H1 (cell line): ENCODE results near the gene PDE2A. TPM values are rescaled to one million over a fixed set of nuclear protein-coding genes. Genes with fewer than 3 reads are reported as not detected.

Source experiments
- CTCF ChIA-PET: fragments of 300-600 bp; sonication (Branson Sonifier 250); formaldehyde crosslinking; loops from one replicate; lab custom pipeline; 2021; ENCODE audit not compliant: partially characterized antibody; lab: Charles Lee
- POLR2A ChIA-PET: fragments of 300-600 bp; sonication (Branson Sonifier 250); formaldehyde crosslinking; loops from one replicate; lab custom pipeline; 2021; ENCODE audit warnings: inconsistent platforms; ENCODE audit not compliant: partially characterized antibody; lab: Charles Lee
- DNase-seq, 2 experiments: peaks; one replicate each; pipeline versions ENCODE4 v3.0.0 to v3.0.0-alpha.2; 2010 to 2022; ENCODE audit warnings: low spot score in 2 of 2, low read depth in 1 of 2, mixed read lengths in 1 of 2
- FAIRE-seq: peaks from 2 replicates; lab custom pipeline; 2011; peaks lifted over from hg19 to GRCh38; lab: Jason Lieb, UNC
- H2AFZ ChIP-seq: 2 replicates; pipeline ENCODE4 v1.8.1; 2012; ENCODE audit warnings: low read length, inconsistent platforms
- H2AK5ac ChIP-seq: 2 replicates; pipeline ENCODE4 v1.6.1; 2013; ENCODE audit warnings: low read depth, low read length
- H2BK120ac ChIP-seq: replicated peaks from 2 replicates; pipeline ENCODE3; 2013; ENCODE audit warnings: low read depth, low read length, inconsistent platforms
- H2BK12ac ChIP-seq: 2 replicates; pipeline ENCODE4 v1.6.1; 2013; ENCODE audit warnings: low read depth, low read length
- H2BK15ac ChIP-seq: 2 replicates; pipeline ENCODE4 v1.6.1; 2013; ENCODE audit warnings: low read length
- H2BK20ac ChIP-seq: 2 replicates; pipeline ENCODE4 v1.6.1; 2013; ENCODE audit warnings: low read length
- H2BK5ac ChIP-seq: 2 replicates; pipeline ENCODE4 v1.6.1; 2013; ENCODE audit warnings: low read depth, low read length
- H3K14ac ChIP-seq: 2 replicates; pipeline ENCODE4 v1.6.1; 2013; ENCODE audit warnings: inconsistent platforms; ENCODE audit not compliant: insufficient read length
- H3K18ac ChIP-seq: 2 replicates; pipeline ENCODE4 v1.6.1; 2013; ENCODE audit warnings: low read length; ENCODE audit errors: extremely low read depth
- H3K23ac ChIP-seq: 2 replicates; pipeline ENCODE4 v1.6.1; 2013; ENCODE audit warnings: inconsistent platforms; ENCODE audit not compliant: insufficient read length
- H3K23me2 ChIP-seq: 2 replicates; pipeline ENCODE4 v1.6.1; 2013; ENCODE audit warnings: low read depth, low read length
- H3K27ac ChIP-seq: 2 replicates; pipeline ENCODE4 v1.6.1; 2011; ENCODE audit warnings: low read depth, low read length, inconsistent platforms
- H3K27me3 ChIP-seq, 4 experiments: replicated peaks in 1 of 4; 1 replicate in 1 of 4; 2 replicates in 3 of 4; pipeline versions ENCODE4 v1.6.1 to v1.8.1; 2011 to 2013; ENCODE audit warnings: low read length in 3 of 4, mild to moderate bottlenecking in 3 of 4, inconsistent platforms in 2 of 4, mixed read lengths in 2 of 4, moderate library complexity in 1 of 4; ENCODE audit not compliant: control insufficient read depth in 3 of 4, insufficient read depth in 3 of 4; ENCODE audit errors: extremely low read depth in 1 of 4
- H3K36me3 ChIP-seq, 4 experiments: 2 replicates each; pipeline versions ENCODE4 v1.6.1 to v1.8.1; 2011 to 2013; ENCODE audit warnings: mild to moderate bottlenecking in 4 of 4, low read length in 3 of 4, moderate library complexity in 2 of 4, control low read depth in 1 of 4, inconsistent platforms in 1 of 4; ENCODE audit not compliant: insufficient read depth in 4 of 4, control insufficient read depth in 2 of 4
- H3K4ac ChIP-seq: replicated peaks from 2 replicates; pipeline ENCODE3; 2013; ENCODE audit warnings: low read length, low read depth, mixed read lengths, inconsistent platforms; ENCODE audit not compliant: insufficient read length
- H3K4me1 ChIP-seq, 4 experiments: replicated peaks in 1 of 4; 1 replicate in 1 of 4; 2 replicates in 3 of 4; pipeline versions ENCODE4 v1.6.1 to v1.8.1; 2011 to 2013; ENCODE audit warnings: low read length in 3 of 4, inconsistent platforms in 2 of 4, mixed read lengths in 1 of 4; ENCODE audit not compliant: insufficient read depth in 4 of 4, control insufficient read depth in 3 of 4
- H3K4me2 ChIP-seq, 2 experiments: 2 replicates each; pipeline versions ENCODE4 v1.6.1 to v1.8.1; 2011 to 2013; ENCODE audit warnings: low read depth in 2 of 2, low read length in 2 of 2, control low read depth in 1 of 2, inconsistent platforms in 1 of 2, mild to moderate bottlenecking in 1 of 2; ENCODE audit not compliant: insufficient read depth in 1 of 2
- H3K4me3 ChIP-seq, 4 experiments: fragments of 200-600, 300-600 bp in 1 of 4; sonication (generic), shearing (Covaris generic), sonication (Bioruptor Twin) in 1 of 4; 2 replicates each; pipeline versions ENCODE4 v1.5.1 to v1.8.1; 2011 to 2016; ENCODE audit warnings: low read length in 4 of 4, low read depth in 3 of 4, control low read depth in 2 of 4, inconsistent platforms in 2 of 4, mild to moderate bottlenecking in 2 of 4, mixed read lengths in 1 of 4, moderate library complexity in 1 of 4; ENCODE audit not compliant: insufficient read depth in 2 of 4; ENCODE audit errors: extremely low read depth in 1 of 4
- H3K56ac ChIP-seq: replicated peaks from 2 replicates; pipeline ENCODE3; 2013; ENCODE audit warnings: low read depth, mild to moderate bottlenecking, mixed read lengths, low read length, inconsistent platforms; ENCODE audit not compliant: insufficient read length
- H3K79me1 ChIP-seq: 2 replicates; pipeline ENCODE4 v1.6.1; 2013; ENCODE audit warnings: low read depth, low read length, control low read depth
- H3K79me2 ChIP-seq, 2 experiments: 2 replicates each; pipeline versions ENCODE4 v1.6.1 to v1.8.1; 2012 to 2013; ENCODE audit warnings: low read length in 2 of 2, mild to moderate bottlenecking in 2 of 2, inconsistent platforms in 1 of 2; ENCODE audit not compliant: insufficient read depth in 2 of 2, control insufficient read depth in 1 of 2
- H3K9ac ChIP-seq, 4 experiments: replicated peaks in 1 of 4; 1 replicate in 1 of 4; 2 replicates in 3 of 4; pipeline versions ENCODE4 v1.6.1 to v1.8.1; 2011 to 2013; ENCODE audit warnings: low read depth in 3 of 4, low read length in 3 of 4, control low read depth in 2 of 4, mild to moderate bottlenecking in 2 of 4, moderate library complexity in 2 of 4, inconsistent platforms in 1 of 4; ENCODE audit errors: extremely low read depth in 1 of 4
- H3K9me3 ChIP-seq, 2 experiments: 2 replicates each; pipeline versions ENCODE4 v1.6.1 to v1.8.1; 2012 to 2013; ENCODE audit warnings: mild to moderate bottlenecking in 2 of 2, moderate library complexity in 2 of 2, control low read depth in 1 of 2, inconsistent platforms in 1 of 2, low read depth in 1 of 2, low read length in 1 of 2, mixed read lengths in 1 of 2; ENCODE audit not compliant: insufficient read depth in 2 of 2
- H4K20me1 ChIP-seq, 2 experiments: replicated peaks in 1 of 2; 2 replicates each; pipeline versions ENCODE3 to v1.8.1; 2011 to 2013; ENCODE audit warnings: inconsistent platforms in 2 of 2, low read length in 2 of 2, mild to moderate bottlenecking in 1 of 2; ENCODE audit not compliant: insufficient read depth in 2 of 2, control insufficient read depth in 1 of 2
- H4K5ac ChIP-seq: 2 replicates; pipeline ENCODE4 v1.6.1; 2013; ENCODE audit warnings: low read length, low read depth, mixed read lengths, inconsistent platforms; ENCODE audit not compliant: insufficient read length
- H4K8ac ChIP-seq: 2 replicates; pipeline ENCODE4 v1.8.0; 2013; ENCODE audit warnings: mild to moderate bottlenecking, moderate library complexity, low read length, inconsistent platforms; ENCODE audit not compliant: insufficient read depth; ENCODE audit errors: extremely low read depth
- H4K91ac ChIP-seq: replicated peaks from 2 replicates; pipeline ENCODE3; 2013; ENCODE audit warnings: low read length, mixed read lengths, inconsistent platforms; ENCODE audit not compliant: insufficient read length
- CTCF ChIP-seq, 3 experiments: IDR thresholded peaks; 1 replicate in 2 of 3; 2 replicates in 1 of 3; pipeline versions ENCODE4 v1.5.1 to v1.6.1; 2011; ENCODE audit warnings: low read length in 3 of 3, mild to moderate bottlenecking in 3 of 3, inconsistent platforms in 2 of 3, low read depth in 1 of 3, moderate library complexity in 1 of 3; ENCODE audit not compliant: insufficient read depth in 1 of 3; ENCODE audit errors: control extremely low read depth in 1 of 3
- KDM5A ChIP-seq: fragments of 200-600 bp; IDR thresholded peaks from 2 replicates; pipeline ENCODE4 v1.7.1; 2012; ENCODE audit warnings: mild to moderate bottlenecking, low read length, inconsistent platforms, mixed read lengths
- POLR2A ChIP-seq, 2 experiments: IDR thresholded peaks; 1 replicate in 1 of 2; 2 replicates in 1 of 2; pipeline ENCODE4 v1.6.1; 2011; ENCODE audit warnings: low read depth in 2 of 2, low read length in 2 of 2, mild to moderate bottlenecking in 2 of 2; ENCODE audit errors: control extremely low read depth in 1 of 2
- RBBP5 ChIP-seq: IDR thresholded peaks from 2 replicates; pipeline ENCODE4 v1.7.1; 2012; ENCODE audit warnings: low read depth, mild to moderate bottlenecking, inconsistent platforms, low read length, moderate library complexity, borderline replicate concordance
- RXRA ChIP-seq: IDR thresholded peaks from 2 replicates; pipeline ENCODE4 v1.6.1; 2011; ENCODE audit warnings: low read depth, mild to moderate bottlenecking, low read length, moderate library complexity; ENCODE audit not compliant: insufficient read depth
- SP2 ChIP-seq: IDR thresholded peaks from 2 replicates; pipeline ENCODE4 v1.6.1; 2012; ENCODE audit warnings: mild to moderate bottlenecking, low read length, inconsistent platforms
- TAF1 ChIP-seq: IDR thresholded peaks from 2 replicates; pipeline ENCODE4 v1.6.1; 2011; ENCODE audit warnings: mild to moderate bottlenecking, low read depth, low read length
- YY1 ChIP-seq: IDR thresholded peaks from 2 replicates; pipeline ENCODE4 v1.6.1; 2011; ENCODE audit warnings: low read depth, mild to moderate bottlenecking, low read length
- WGBS, 2 experiments: shearing (Covaris generic) in 1 of 2; methylation state at CpG; one replicate each; pipeline versions ENCODE4 v1.1.6 to v1.1.7; 2013 to 2015; ENCODE audit warnings: low lambda C conversion rate in 2 of 2, mixed read lengths in 2 of 2, inconsistent platforms in 1 of 2, low coverage in 1 of 2, missing lambda C conversion rate in 1 of 2; ENCODE audit not compliant: insufficient replicate concordance in 2 of 2, insufficient coverage in 1 of 2, insufficient read length in 1 of 2; ENCODE audit errors: extremely low coverage in 1 of 2, missing lambda C conversion rate in 1 of 2; 5-methylcytosine and 5-hydroxymethylcytosine counted together
- polyA plus RNA-seq, 7 experiments: library from polyadenylated mRNA; depleted of rRNA in 3 of 7; stranded (reverse) in 5 of 7; unstranded in 2 of 7; fragments of >200 nt in 5 of 7; fragments of 200-250 nt in 2 of 7; gene quantifications; 1 replicate in 5 of 7; 2 replicates in 1 of 7; 4 replicates in 1 of 7; pipeline versions ENCODE4 v1.2.1 to v1.2.3, GENCODE V29; 2011 to 2013; ENCODE audit warnings: missing spikeins in 2 of 7, mixed read lengths in 2 of 7
- total RNA-seq: library from RNA; stranded (reverse); fragmentation: NEBNext Ultra II Directional; extraction: Animal tissue kit (Norgen Biotek cat#: 25700); gene quantifications from 2 replicates; pipeline ENCODE4 v1.2.1, GENCODE V29; 2021
- TF ChIP-seq, protein P1 (sequence below): IDR thresholded peaks from 2 replicates; pipeline ENCODE4 v1.6.1; 2012; ENCODE audit warnings: inconsistent platforms

Gene PDE2A
- total and polyA plus RNA-seq, 2 of the 8 experiments (the other 6 are each of a cell fraction or from before 2014, with no cell fraction given): 3.4 to 7.1 TPM

DNA sequence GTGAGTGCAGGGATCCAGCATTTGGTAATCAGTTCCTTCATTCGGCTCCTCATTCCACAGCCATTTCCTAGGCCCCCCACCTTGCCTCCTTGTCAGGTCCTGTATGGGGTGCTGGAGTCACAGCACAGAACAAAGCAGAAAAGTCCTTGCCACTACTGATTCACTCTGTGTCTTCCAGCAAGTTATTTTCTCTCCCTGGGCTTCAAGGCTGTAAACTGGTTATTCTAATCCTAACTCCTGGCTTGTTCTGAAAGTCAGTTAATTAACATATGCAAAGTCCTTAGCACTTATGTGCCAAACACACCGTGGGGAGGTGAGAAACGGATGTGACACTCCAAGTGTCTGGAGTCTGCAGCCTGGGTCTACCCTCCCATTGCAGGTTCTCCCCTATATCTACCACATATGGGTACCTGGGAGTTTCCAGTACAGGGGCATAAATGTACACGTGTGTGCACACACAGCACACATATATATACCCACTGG is 30.6 kb upstream of the PDE2A start:
- WGBS, 2 experiments: 75% methylated on average over 4 of the region's 4 CpGs; no CpG with 5 or more reads in 1 of the 2 experiments
- H3K79me1 ChIP-seq: no peaks in the 10 kb centered on the region; the same call in 1 of the 2 replicates
- H3K4me3 ChIP-seq: no peak overlapping the region
- H3K27ac ChIP-seq: no peak overlapping the region
- H3K9me3 ChIP-seq: no peaks in the 10 kb centered on the region
- H2AFZ ChIP-seq: no peak overlapping the region
- peak overlapping the region; percentile 50; the same call in 1 of the 2 replicates for H2BK12ac ChIP-seq
- H3K23ac ChIP-seq: no peak overlapping the region
- peak overlapping the region; percentile 3 for H3K14ac ChIP-seq
- H3K4me1 ChIP-seq: peaks cover 11 to 40% (median 33%) of the 10 kb centered on the region in 4 experiments
- H2BK20ac ChIP-seq: no peak overlapping the region
- CTCF ChIA-PET: interaction anchor here (0.7 to 8.3 kb wide), 5 partner anchors 12 to 105 kb away, joined by 3 to 79 read pairs (median 3); no protein-coding TSS in a partner anchor
- H3K36me3 ChIP-seq: peaks cover 0 to 3% (median 1%) of the 10 kb centered on the region in 4 experiments; a peak in 1 of 8 replicates
- H3K4ac ChIP-seq: no peak overlapping the region
- H2BK15ac ChIP-seq: no peak overlapping the region; the same call in 1 of the 2 replicates
- FAIRE-seq: no peak
- no peak overlapping the region for H2AK5ac ChIP-seq
- DNase-seq: no peak
- peaks cover 1 to 12% of the 10 kb centered on the region in 2 experiments for H4K20me1 ChIP-seq
- H4K91ac ChIP-seq: no peak overlapping the region
- H3K79me2 ChIP-seq: no peaks in the 10 kb centered on the region
- H3K18ac ChIP-seq: no peak overlapping the region; the same call in 1 of the 2 replicates
- H3K4me2 ChIP-seq: peak overlapping the region in 1 of 2 experiments; percentile 28; a peak in 2 of 4 replicates
- no peaks in the 10 kb centered on the region for H3K27me3 ChIP-seq
- 0 out of 2 replicates have a peak overlapping the region, but pooled peaks have one; percentile 35 for H2BK5ac ChIP-seq
- H3K9ac ChIP-seq: no peak overlapping the region
- no peak overlapping the region for H3K56ac ChIP-seq
- H3K23me2 ChIP-seq: peaks cover 2% of the 10 kb centered on the region; the same call in 1 of the 2 replicates
- H4K5ac ChIP-seq: no peak overlapping the region
- POLR2A ChIA-PET: interaction anchor here (0.9 to 1.2 kb wide), 2 partner anchors 10 kb away, joined by 3 read pairs; no protein-coding TSS in a partner anchor
- H4K8ac ChIP-seq: no peak overlapping the region
- H2BK120ac ChIP-seq: no peak overlapping the region
- TF ChIP-seq, protein P1, sequence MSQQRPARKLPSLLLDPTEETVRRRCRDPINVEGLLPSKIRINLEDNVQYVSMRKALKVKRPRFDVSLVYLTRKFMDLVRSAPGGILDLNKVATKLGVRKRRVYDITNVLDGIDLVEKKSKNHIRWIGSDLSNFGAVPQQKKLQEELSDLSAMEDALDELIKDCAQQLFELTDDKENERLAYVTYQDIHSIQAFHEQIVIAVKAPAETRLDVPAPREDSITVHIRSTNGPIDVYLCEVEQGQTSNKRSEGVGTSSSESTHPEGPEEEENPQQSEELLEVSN: no peak
- TF ChIP-seq POLR2A (IDR thresholded peaks at IDR 0.05; ENCODE audit: control extremely low read depth in 1 of 2, low read depth in 2 of 2, low read length in 2 of 2) (no peak), RBBP5 (no peak), CTCF (IDR thresholded peaks at IDR 0.05; ENCODE audit: control extremely low read depth in 1 of 3, insufficient read depth in 1 of 3, low read depth in 1 of 3, low read length in 3 of 3) (no peak), SP2 (no peak), KDM5A (no peak), RXRA (no peak), YY1 (no peak), TAF1 (no peak)
- TF ChIP-seq, all 59 proteins: peak for 0
